ENCODE data around the gene LHPP. TPM values are rescaled to one million over a fixed set of nuclear protein-coding genes. Genes with fewer than 3 reads are reported as not detected.
A peak's percentile ranks its signal among the peaks of the same experiment; 100 is the strongest.

Gene LHPP
- total and polyA plus RNA-seq, 11 donors = 5.6 to 23.5 (median 13.2) TPM

DNA sequence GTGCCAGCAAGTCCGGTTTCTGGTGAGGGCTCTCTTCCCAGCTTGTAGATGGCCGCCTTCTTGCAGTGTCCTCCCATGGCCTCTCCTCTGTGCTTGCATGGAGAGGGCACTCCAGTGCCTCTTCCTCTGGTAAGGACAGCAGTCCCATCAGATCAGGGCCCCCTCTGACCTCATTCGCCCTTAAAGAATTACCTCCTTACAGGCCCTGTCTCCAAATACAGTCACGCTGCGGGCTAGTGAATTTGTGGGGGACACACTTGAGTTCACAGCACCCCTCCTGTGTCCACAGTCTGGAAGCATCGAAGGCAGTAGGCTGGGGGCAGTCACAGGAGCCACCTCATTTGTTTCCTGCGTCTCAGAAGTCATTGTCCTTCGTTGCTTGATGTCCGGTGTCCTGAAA lies 54.6 kb downstream of the LHPP start:
- Histone ChIP-seq H3K4me3 (no peak overlapping the region), H3K36me3 (no peaks in the 10 kb centered on the region), H3K27me3 (no peaks in the 10 kb centered on the region), H3K27ac (peak overlapping the region in 1 of 12 donors; percentile 36), H3K9me3 (no peaks in the 10 kb centered on the region), H3K4me1 (peaks cover 0 to 5% (median 0%) of the 10 kb centered on the region in 12 donors)
- TF ChIP-seq, protein P1, sequence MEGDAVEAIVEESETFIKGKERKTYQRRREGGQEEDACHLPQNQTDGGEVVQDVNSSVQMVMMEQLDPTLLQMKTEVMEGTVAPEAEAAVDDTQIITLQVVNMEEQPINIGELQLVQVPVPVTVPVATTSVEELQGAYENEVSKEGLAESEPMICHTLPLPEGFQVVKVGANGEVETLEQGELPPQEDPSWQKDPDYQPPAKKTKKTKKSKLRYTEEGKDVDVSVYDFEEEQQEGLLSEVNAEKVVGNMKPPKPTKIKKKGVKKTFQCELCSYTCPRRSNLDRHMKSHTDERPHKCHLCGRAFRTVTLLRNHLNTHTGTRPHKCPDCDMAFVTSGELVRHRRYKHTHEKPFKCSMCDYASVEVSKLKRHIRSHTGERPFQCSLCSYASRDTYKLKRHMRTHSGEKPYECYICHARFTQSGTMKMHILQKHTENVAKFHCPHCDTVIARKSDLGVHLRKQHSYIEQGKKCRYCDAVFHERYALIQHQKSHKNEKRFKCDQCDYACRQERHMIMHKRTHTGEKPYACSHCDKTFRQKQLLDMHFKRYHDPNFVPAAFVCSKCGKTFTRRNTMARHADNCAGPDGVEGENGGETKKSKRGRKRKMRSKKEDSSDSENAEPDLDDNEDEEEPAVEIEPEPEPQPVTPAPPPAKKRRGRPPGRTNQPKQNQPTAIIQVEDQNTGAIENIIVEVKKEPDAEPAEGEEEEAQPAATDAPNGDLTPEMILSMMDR (IDR thresholded peaks at IDR 0.05) = no peak
- TF ChIP-seq POLR2A (IDR thresholded peaks at IDR 0.05) = no peak
- 89 to 94% (median 90%) methylated on average over 9 of the region's 9 CpGs for WGBS, 4 donors
- intact Hi-C loops (cut with DNase I) = no loop called here
- ATAC-seq (no peak), DNase-seq (peak in 1 of 5 donors; percentile 10)

DNA sequence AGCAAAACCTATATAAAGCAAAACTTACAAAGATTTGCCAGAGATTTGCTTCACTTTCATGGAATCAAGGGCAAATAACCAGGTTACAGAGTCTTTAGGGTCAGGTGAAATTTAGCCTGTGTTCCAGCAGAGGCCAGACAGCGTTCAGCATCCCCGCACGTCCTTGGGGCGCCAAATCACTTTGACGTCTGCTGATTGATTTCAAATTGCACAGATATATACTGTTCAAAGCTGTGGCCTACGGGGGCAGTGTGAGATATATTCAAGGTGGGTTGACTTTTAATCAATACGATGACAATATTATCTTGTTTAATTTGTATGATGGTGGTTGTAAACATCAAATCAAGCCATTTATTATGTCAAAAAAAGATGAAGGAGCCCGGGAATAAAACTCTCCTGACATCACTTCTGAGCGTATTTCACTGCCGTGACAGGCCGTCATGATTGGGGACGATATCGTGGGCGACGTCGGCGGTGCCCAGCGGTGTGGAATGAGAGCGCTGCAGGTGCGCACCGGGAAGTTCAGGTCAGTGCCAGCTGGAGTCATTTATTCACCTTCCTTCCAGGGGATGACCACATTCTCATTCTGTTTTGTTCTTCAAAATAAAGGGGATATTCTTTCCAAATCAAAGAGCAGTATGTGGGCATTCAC lies 55.2 kb downstream of the LHPP start:
- WGBS, 4 donors = 92 to 95% (median 93%) methylated on average over 21 of the region's 21 CpGs
- Histone ChIP-seq H3K36me3 (no peaks in the 10 kb centered on the region), H3K4me3 (no peak overlapping the region), H3K9me3 (no peaks in the 10 kb centered on the region), H3K4me1 (peaks cover 0 to 8% (median 0%) of the 10 kb centered on the region in 12 donors), H3K27me3 (no peaks in the 10 kb centered on the region), H3K27ac (no peak overlapping the region)
- intact Hi-C loops (cut with DNase I) = no loop called here
- TF ChIP-seq POLR2A (IDR thresholded peaks at IDR 0.05) = no peak
- TF ChIP-seq, protein P1 (IDR thresholded peaks at IDR 0.05) = no peak
- ATAC-seq = no peak
- DNase-seq = peak in 1 of 5 donors; percentile 9

DNA sequence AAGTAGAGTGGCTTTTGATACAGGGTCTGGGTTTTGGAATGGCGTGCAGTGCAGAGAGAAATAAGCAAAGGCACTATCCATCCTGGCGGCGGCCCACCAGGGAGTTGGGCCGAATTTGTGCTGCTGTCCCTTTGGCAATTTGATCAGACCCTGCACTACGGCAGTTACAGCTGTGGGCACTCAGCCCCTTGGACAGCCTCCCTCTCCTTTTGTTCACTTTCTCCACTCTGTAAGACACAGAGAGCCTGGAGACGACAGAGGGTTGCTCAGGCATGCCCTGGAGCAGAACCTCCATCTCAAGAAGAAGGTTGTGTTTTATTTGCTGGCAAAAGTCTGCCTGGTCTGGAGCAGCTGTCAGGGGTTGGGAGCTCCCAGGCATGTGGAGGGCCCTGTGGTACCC lies 55.8 kb downstream of the LHPP start:
- ATAC-seq = no peak
- H3K27me3 ChIP-seq = no peaks in the 10 kb centered on the region
- peaks cover 0 to 11% (median 0%) of the 10 kb centered on the region in 12 donors for H3K4me1 ChIP-seq
- no peaks in the 10 kb centered on the region for H3K36me3 ChIP-seq
- intact Hi-C loops (cut with DNase I) = no loop called here
- no peak overlapping the region for H3K4me3 ChIP-seq
- no peaks in the 10 kb centered on the region for H3K9me3 ChIP-seq
- H3K27ac ChIP-seq = no peak overlapping the region
- WGBS, 4 donors = 85 to 88% (median 88%) methylated on average over 6 of the region's 6 CpGs
- no peak for TF ChIP-seq POLR2A (IDR thresholded peaks at IDR 0.05)
- TF ChIP-seq, protein P1 (IDR thresholded peaks at IDR 0.05) = no peak
- no peak for DNase-seq

DNA sequence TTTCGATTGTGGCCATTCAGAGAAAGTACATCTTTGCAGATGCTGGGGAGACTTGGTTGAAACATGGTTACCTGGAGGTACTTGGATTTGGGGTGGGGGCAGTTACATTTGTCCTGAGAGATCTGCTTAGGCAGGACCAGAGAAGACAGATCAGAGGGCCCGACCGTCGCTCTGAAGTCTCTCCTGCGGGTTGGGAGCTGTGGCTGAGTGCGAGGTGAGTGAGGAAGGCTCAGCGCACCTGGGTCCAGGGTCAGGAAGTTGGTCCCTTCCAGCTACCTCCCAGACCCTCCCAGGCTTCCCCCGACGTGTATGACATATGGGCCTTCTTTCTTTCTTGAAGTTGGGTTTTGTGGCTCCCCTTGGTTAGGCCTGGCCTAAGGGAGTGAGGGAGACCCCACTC lies 56.3 kb downstream of the LHPP start:
- intact Hi-C loops (cut with DNase I) = no loop called here
- Histone ChIP-seq H3K4me1 (peaks cover 0 to 16% (median 3%) of the 10 kb centered on the region in 12 donors), H3K36me3 (no peaks in the 10 kb centered on the region), H3K27ac (no peak overlapping the region), H3K9me3 (no peaks in the 10 kb centered on the region), H3K27me3 (no peaks in the 10 kb centered on the region), H3K4me3 (no peak overlapping the region)
- TF ChIP-seq, protein P1 (IDR thresholded peaks at IDR 0.05) = no peak
- TF ChIP-seq POLR2A (IDR thresholded peaks at IDR 0.05) = no peak
- DNase-seq = peak in 1 of 5 donors; percentile 3
- no peak for ATAC-seq
- 88 to 94% (median 93%) methylated on average over 2 to 9 of the region's 9 CpGs for WGBS, 4 donors

Measured in heart left ventricle (tissue), 16 donors.